Daoy (cell line): ENCODE data around the gene LARGE1. TPM values are rescaled to one million over a fixed set of nuclear protein-coding genes. Genes with fewer than 3 reads are reported as not detected.
"Not testable (repeated sequence)": the region's sequence is repeated elsewhere in the genome, so short reads cannot be mapped to it uniquely, and the experiment has no call there.

ENCODE experiments used
- DNase-seq: peaks from one replicate; pipeline ENCODE4 v3.0.0-alpha.2; 2015; ENCODE audit warnings: low read depth
- total RNA-seq: library from RNA; depleted of rRNA; stranded (reverse); fragments of >200 nt; shearing (Covaris generic); gene quantifications from 2 replicates; pipeline ENCODE4 v1.2.3, GENCODE V29; 2014

Gene LARGE1
- total RNA-seq, 1 experiment from 2014 or later: 9.1 TPM

DNA sequence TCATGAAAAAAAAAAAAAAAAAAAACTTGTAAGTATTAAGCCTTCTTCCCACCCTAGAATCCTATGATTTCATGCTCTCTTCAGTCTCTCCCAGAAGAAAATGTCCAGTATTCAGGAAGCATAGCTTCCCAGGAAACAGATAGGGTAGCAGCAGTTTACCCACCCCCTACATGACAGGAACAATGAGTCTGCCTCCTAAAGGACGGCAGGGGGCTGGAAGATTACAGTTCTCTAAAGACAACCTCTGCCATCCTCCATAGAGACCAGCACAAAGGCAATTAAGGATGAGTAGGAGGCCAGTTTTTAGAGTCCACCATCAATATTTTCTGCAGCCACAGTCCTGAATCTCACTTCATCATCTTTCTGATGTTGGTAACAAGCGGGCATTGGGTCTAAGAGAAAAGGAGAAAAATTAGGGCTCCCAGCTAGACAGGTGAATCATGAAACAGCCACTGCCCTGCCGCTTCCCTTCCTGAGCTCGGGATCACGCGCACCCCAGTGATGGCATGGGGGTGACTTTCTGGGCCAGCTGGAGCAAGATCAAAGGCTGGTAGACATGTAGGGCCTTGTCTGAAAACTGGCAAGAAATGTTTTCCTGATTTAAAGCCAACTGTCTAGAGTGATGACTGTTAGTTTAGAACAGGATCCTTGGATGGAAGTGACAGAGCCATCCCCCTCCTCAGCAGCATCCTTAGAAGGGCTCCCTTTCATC, 322.8 kb downstream of the LARGE1 start:
- no peak for DNase-seq

DNA sequence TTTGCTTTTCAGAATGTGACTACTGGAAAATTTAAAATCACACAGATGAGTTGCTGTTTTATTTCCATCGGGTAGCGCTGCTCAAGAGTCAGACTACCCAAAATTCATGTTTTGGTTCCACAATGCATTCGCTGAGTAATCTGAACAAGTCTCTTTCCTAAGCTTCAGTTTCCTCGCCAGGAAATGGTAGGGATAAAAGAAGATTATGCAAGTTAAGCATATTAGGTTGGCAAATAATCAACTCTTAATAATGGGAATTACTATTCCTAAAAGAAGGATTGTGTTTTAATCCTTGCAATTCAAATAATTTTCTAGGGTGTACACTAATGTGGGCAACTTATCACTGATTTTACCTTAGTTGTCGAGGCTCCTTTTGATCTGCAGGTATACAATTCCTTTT, 326.5 kb downstream of the LARGE1 start:
- DNase-seq: no peak

DNA sequence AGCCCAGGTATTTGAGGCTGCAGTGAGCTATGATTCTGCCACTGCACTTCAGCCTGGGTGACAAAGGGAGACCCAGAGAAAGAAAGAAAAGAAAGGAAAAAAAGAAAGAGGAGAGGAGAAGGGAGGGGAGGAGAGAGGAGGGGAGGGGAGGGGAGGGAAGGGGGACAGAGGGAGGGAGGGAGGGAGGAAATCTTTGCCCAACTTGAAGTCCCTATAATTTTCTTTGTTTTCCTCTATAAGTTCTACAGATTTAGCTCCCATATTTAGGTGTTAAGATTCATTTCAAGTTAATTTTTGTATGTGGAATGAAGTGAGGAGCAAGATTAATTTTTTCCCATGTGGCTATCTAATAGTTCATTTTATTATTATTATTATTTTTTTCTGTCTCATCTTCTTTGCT, 328.3 kb downstream of the LARGE1 start:
- DNase-seq: no peak

DNA sequence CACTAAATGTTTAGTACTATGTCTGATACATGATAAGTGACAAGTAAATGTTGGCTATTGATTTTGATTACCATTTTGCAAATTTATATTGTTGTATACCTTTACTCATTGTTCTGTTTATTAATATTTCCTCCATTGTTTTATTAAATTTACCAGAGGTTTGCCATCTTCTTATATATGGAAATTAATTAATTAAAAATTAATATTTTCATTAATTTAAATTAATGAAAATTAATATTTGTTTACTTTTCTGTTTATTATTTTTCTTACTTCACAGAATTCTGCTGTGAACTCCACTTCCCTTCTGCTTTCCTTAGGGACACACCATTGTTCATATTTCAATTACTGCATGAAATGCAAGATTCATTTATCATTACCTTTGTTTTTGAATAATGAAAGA, 331.0 kb downstream of the LARGE1 start:
- no peak for DNase-seq

DNA sequence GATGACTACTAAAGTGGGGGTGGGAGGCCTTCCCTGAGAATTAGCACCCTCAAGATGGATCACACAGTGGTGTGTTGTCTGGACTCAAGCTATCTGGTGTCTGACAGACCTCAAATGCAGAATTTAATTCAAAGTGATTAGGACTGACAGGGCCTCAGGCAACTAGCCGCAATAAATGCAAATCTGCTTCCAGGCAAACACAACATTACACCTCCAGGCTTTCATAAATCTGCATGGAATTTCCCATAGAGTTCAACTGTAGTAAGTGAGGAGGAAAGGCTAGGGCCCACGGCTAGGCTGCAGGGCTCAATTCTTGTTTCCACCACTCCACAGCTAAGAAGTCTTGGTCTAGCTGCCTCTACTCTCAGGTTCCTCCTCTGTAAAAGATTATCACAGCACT, 331.4 kb downstream of the LARGE1 start:
- no peak for DNase-seq

DNA sequence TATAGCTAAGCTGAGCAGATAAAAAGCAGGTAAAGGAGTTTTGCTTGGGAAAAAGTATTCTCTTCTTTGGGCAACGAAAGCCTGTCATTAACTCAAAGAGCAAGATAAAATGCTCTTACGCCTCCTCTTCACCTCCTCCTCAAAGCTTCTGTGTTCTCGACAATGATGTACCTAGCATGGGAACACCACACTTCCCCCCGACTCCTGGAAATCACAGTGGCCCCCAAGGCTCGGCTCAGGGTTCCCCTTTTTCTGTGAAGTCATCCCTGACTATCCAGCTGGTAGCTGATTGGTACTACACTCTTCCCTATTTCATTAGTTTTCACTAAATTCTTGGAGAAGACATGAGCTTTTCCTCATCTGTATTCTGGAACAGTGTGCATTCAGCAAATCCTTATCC, 336.1 kb downstream of the LARGE1 start:
- DNase-seq: no peak

DNA sequence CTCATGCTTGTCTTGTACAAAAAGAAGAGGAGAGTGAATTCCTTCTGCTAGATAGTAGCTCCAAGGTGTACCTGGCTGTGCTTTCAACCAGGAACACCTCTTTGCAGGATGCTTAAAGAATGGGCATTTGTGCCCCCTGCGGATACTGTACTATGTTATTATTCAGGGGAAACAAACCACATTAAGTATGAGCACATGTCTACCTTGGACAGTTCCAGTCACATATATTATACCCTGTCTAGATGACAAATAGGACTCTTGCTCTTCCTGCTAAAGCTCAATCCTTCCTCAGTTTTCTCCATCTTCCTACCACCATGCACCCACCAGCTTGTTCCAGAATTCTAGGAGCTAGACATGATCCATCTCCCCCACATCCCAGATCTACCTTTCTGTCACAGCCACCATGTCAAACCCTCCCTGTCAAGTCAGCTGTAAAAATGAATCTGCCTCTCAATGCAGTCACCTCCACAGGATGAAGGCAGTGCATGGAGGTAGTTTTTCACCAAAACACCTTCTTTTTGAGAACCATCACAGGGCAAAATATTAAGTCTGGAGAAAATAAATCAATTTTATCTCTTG, 337.4 kb downstream of the LARGE1 start:
- no peak for DNase-seq

DNA sequence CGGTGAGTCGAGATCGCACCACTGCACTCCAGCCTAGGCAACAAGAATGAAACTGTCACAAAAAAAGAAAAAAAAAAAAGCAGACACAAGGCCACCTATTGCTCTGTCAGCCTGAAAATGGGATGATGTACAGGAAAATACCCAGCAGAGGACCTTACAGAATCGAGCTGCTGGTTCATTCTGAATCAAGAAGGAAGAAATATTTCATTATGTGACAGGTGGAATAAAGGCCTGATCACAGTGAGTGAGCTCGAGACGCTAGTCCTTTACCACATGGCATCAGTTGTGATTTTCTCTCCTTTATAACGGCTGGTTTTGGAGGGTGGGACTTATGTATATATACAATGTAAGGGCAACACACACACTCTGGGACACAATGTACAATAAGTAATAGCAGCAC, 340.0 kb downstream of the LARGE1 start:
- no peak for DNase-seq

DNA sequence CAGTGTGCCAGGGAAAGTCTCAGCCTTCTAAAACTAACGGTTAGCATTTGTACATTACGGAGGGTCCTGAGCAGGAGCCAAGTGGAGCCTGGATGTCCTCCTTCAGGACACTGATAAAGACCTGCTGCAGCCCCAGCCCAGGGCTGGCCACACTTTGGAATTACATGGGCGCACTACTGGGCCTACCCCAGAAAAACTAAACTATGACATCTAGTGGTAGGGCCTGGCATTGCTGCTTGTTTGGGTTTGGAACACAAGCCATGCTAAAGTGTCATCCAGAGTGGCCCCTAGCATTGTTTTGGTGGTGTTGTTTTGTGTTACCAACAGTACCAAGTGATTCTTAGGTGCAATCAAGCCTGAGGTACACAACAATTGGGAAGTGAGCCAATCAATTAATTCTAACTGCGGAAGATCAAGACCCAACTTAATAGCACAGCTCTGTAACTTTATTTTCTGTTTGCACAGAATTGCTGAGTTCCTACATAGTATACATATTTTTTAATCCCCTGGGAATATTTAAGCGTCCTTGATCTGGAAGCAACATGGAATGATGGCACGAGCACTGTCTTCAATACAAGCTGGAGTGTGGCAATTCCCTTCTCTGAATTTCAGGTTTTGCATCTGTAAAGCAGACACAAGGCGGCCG, 340.7 kb downstream of the LARGE1 start:
- DNase-seq: peak; percentile 48

DNA sequence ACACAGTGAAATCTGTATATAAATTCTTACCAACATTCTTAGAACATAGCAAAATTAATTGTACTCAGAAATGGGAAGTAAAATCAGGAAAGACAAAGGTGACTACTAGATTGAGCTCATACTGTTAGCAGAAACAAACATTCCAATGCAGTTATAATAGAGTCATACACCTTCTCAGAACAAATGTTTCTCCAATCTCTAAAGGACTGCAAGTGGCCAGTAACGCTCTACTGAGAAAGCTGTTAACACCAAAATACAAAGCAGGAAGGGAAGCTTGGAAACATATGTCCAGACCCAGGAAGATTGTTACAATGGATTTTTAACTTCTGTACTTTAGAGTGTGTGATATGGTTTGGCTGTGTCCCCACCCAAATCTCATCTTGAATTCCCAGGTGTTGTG, 341.5 kb downstream of the LARGE1 start:
- DNase-seq: no peak

DNA sequence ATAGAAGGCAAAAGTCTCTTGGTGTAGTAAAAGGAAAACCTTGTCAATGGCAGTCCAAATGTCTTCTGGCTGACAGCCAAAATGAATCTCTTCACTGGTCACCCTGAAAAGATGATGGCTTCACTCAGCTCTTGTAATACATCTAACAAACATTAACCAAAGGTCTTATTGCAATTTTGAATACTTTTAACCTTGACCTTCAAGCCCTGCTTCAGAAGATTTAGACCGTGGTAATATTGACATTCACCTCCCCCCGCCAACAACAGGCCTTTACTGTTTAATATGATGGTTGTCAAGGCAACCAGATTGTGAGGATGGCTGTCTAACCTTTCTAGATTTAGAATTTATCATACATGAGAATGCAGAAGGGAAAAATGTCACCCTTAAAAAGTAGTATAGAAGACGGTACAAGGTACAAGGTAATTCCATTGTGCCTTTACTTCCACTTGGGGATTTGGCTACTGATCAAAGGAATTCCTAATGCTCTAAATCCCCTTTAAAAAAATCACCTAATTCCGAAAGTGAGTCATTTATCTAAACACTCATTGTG, 342.3 kb downstream of the LARGE1 start:
- no peak for DNase-seq

DNA sequence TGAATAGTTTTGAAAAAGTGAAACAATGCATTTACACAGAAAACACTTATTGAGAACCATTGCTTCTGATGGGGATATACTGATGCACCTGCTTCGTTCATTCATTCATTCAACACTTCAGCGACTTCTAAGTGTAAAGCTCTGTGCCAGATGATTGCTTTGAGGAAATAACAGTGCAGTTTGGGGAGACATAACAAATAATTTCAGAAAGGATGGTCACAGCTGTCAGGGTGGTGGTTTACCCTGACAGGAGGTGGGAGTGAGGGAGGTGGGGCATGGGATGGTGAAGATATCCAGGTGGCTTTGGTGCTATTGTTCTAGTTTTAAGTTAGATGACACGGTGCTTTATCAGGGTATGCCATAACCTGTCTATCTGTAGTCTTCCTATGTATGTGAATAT, 344.1 kb downstream of the LARGE1 start:
- DNase-seq: no peak

DNA sequence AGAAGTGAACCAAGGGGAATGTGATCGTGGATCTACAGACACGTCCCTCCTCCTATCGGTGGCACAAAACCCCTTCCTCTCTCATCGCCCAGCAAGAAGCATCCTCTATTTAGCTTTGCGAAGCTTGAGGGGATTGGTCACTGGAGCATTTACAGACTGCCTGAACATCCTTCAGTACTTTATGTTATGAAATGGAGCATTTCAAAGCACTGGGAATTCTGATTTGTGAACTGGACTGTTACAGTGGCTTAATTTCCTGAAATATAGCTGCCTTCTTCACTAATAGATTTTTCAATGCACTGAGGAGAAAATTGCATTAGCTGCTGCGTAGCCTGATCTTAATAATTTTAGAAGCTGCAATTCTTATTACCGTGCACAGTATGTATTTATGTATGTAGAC, 344.5 kb downstream of the LARGE1 start:
- no peak for DNase-seq

DNA sequence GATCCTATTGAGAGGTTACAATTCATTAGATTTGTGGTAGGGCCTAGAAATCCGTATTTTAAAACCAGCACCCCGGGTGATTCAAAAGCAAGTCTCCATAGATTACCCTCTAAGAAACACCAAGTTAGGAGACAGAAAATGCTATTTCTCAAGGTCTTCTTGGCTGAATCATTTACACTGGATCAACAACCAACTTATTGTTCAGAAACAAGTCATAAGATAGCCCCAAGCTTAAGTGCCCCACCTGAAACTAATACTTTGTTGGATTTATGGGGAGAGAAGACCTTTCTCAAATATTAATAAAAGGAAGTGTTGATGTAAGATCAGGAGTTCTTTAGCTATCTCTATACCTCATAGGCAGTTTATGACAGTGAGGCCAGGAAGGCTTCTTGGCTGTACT, 345.2 kb downstream of the LARGE1 start:
- DNase-seq: no peak

DNA sequence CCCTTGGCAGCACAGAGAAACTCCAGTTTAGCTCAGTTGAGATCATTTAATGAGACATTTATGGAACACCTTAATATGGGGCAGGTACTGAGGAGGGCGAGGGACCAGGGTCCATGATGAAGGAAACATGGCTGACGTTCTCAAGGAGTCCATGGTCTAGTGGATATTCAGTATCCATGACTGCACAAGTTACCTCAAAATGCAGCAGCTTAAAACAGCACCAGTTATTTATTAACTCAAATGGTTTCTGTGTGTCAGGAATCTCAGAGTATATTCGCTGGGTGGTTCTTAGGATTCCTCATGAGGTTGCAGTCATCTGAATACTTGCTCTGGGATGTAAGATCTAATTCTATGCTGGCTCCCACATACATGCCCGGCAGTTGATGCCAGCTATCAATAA, 346.8 kb downstream of the LARGE1 start:
- no peak for DNase-seq

DNA sequence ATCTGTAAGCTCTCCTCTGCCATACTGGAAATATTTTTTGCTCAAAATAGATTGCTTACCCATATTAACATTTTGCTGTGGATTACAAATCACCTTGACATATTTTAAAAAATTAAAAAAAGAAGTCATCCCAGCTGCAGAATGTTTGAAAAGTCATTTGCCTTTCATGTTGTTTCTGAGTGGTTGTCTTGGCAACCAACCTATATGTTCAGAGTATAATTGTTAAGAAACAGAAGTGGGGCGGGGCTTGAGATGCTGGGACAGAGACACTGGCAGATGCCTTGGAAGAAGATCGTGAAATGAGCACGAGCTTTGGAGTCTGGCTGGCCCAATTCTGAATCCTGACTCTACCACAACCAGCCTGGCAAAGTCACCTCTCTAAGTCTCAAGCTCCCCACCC, 348.2 kb downstream of the LARGE1 start:
- no peak for DNase-seq

DNA sequence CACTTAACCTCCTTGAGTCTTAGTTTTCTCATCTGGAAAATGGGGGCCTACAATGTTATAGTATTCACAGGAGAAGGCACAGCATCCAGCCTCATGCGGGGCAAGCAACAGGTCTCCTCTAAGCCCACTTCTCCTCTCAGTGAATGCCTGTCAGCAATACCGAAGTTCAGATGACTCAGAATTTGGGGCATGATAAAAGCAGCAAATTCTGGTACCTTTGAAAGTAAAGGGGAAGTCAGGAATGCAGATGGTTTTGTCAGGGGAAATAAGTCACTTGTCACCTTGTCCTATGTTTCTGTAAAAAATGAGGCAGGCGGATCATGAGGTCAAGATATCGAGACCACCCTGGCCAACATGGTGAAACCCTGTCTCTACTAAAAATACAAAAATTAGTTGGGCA, 350.2 kb downstream of the LARGE1 start:
- DNase-seq: no peak

DNA sequence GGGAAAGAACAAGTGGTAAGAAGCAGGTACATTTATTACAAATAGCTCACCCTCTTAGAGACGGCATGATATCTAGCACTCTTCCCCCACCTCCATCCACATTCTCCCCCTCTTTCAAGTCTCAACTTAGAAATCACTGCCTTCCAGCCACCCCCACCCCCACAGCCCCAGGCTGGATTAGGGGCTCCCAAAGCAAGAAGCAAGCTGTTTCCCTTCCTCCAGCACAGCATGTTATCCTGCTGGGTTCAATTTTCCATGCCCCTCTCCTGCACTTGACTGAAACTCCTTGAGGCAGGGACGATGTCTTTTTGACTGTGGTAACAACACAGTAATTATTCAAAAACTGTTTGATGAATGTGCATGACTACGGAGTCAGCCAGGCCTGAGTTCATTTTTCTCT, 350.7 kb downstream of the LARGE1 start:
- no peak for DNase-seq

DNA sequence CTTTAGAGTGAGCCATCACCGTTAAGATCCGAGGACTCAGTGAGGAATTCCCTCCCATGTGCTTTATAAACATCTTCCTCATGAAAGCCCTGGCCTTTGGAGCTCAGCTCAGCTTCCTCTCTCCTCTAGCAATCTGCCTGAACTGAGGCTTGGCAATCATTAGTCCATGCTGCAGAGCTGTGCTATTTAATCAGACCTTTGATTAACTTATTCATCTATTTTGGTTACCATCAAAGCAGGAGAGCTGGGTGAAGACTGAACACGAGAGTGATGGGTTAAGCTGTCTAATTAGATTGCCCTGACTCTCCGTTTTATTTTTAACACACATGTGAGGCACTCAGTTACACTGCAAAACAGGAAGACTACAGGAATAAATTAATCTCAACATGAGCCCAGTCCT, 351.3 kb downstream of the LARGE1 start:
- DNase-seq: no peak

DNA sequence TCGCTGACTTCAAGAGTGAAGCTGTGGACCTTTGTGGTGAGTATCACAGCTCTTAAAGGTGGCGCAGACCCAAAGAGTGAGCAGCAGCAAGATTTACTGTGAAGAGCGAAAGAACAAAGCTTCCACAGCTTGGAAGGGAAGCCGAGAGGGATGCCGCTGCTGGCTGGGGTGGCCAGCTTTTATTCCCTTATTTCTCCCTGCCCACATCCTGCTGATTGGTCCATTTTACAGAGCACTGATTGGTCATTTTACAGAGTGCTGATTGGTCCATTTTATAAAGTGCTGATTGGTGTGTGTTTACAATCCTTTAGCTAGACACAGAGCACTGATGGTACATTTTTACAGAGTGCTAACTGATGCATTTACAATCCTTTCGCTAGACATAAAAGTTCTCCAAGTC, 353.8 kb downstream of the LARGE1 start:
- not testable (repeated sequence) for DNase-seq

DNA sequence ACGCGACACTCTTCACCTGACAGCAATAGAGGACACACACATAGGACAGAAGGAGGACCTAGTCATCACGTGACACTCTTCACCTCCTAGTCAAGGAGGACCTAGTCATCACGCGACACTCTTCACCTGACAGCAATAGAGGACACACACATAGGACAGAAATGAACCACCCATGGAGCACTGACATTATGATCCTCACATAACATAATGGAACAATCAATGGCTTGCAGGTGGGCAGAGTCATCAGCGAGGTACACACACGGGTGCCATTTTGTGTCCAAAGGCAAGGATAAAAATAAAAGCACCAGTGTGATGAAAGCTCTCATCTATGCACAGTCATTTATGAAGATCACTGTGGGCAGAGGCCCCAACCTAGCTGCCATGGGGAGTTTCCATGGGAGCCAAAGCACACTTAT, 354.7 kb downstream of the LARGE1 start:
- no peak for DNase-seq

DNA sequence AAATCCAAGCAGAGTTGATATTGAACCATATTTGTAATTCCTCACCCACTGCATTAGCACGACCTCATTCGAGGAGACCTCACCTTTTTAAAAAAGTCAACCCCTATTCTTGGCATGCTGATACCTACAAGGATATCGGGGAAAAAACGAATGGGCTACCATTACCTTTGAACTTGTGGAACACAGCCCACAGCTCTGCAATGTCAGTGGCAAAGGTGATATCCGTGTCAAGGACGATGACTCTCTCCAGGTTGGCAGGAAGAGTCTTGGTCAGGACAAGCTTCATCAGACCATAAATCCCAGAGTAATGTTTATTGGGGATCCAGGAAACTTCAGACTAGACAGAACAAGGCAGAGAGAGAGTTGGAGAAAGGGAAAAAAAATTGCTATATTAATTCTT, 355.6 kb downstream of the LARGE1 start:
- DNase-seq: no peak
